Measurements from ENCODE around the gene PTPRK. TPM values are rescaled to one million over a fixed set of nuclear protein-coding genes. Genes with fewer than 3 reads are reported as not detected.

Gene PTPRK
- total and polyA plus RNA-seq, 2 donors (not counting 1 experiment from before 2014, with no cell fraction given) = 16.2 to 18.7 TPM

DNA sequence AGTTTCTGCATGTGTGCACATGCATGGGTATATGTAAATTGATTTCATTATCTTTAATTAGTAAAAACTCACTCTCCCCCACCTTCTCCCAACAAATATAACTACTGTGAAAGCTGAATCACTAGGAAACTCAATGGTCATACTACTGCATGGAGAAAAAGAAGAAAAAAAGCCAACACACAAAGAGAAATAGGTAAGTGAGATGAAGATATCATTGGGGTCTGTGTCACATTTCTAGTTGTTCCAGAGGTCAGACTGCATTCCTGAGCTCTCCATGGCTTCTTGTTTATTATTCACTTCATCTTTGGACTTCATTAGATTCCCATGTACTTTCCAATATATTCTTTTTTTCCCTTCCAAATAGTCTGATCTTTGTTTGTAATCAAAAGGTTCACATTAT lies 98.2 kb downstream of the PTPRK start:
- POLR2A ChIA-PET = no interaction called here
- Mint-ChIP-seq H3K4me1 (no peaks in the 10 kb centered on the region), H3K27ac (no peak overlapping the region), H3K4me3 (no peak overlapping the region), H3K9me3 (ENCODE audit: insufficient read depth) (no peaks in the 10 kb centered on the region), H3K27me3 (no peaks in the 10 kb centered on the region)
- no peak for DNase-seq
- no peak for ATAC-seq (ENCODE audit: low read depth)
- Histone ChIP-seq H3K79me2 (ENCODE audit: control insufficient read depth, insufficient read depth, low read length) (no peaks in the 10 kb centered on the region), H3K9me3 (ENCODE audit: control extremely low read depth in 1 of 3, control insufficient read depth in 2 of 3, insufficient read depth in 1 of 3, low read length in 2 of 3) (peaks cover 0 to 4% (median 0%) of the 10 kb centered on the region in 3 donors), H3K27me3 (replicated peaks in 1 of 4; ENCODE audit: control extremely low read depth in 1 of 4, control insufficient read depth in 3 of 4, insufficient read depth in 4 of 4, low read length in 3 of 4) (no peaks in the 10 kb centered on the region), H3K4me2 (replicated peaks; ENCODE audit: low read depth, low read length, poor library complexity, severe bottlenecking) (no peak overlapping the region), H4K20me1 (ENCODE audit: control insufficient read depth, insufficient read depth, low read length, poor library complexity, severe bottlenecking) (no peaks in the 10 kb centered on the region), H2AFZ (ENCODE audit: insufficient read depth, low read depth, low read length, poor library complexity, severe bottlenecking) (no peak overlapping the region), H3K36me3 (replicated peaks in 1 of 2; ENCODE audit: control extremely low read depth in 1 of 2, control insufficient read depth in 1 of 2, extremely low read depth in 1 of 2, insufficient read depth in 2 of 2, low read length in 1 of 2) (no peaks in the 10 kb centered on the region), H3K9ac (ENCODE audit: low read length) (no peak overlapping the region), H3K27ac (ENCODE audit: low read length in 2 of 2) (no peak overlapping the region), H3K4me1 (ENCODE audit: control insufficient read depth in 2 of 2, insufficient read depth in 2 of 2, low read length in 2 of 2) (no peaks in the 10 kb centered on the region), H3K4me3 (ENCODE audit: control extremely low read depth in 1 of 5, extremely low read depth in 1 of 5, insufficient read depth in 1 of 5, low read depth in 2 of 5, low read length in 4 of 5) (no peak overlapping the region)
- no peak for TF ChIP-seq EZH2 (IDR thresholded peaks at IDR 0.05; ENCODE audit: borderline replicate concordance, insufficient read depth, low read depth, low read length, poor library complexity, severe bottlenecking)
- TF ChIP-seq, protein P1, sequence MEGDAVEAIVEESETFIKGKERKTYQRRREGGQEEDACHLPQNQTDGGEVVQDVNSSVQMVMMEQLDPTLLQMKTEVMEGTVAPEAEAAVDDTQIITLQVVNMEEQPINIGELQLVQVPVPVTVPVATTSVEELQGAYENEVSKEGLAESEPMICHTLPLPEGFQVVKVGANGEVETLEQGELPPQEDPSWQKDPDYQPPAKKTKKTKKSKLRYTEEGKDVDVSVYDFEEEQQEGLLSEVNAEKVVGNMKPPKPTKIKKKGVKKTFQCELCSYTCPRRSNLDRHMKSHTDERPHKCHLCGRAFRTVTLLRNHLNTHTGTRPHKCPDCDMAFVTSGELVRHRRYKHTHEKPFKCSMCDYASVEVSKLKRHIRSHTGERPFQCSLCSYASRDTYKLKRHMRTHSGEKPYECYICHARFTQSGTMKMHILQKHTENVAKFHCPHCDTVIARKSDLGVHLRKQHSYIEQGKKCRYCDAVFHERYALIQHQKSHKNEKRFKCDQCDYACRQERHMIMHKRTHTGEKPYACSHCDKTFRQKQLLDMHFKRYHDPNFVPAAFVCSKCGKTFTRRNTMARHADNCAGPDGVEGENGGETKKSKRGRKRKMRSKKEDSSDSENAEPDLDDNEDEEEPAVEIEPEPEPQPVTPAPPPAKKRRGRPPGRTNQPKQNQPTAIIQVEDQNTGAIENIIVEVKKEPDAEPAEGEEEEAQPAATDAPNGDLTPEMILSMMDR (IDR thresholded peaks at IDR 0.05) = no peak
- intact Hi-C loops (cut with micrococcal nuclease) = no loop called here
- CTCF ChIA-PET = no interaction called here

DNA sequence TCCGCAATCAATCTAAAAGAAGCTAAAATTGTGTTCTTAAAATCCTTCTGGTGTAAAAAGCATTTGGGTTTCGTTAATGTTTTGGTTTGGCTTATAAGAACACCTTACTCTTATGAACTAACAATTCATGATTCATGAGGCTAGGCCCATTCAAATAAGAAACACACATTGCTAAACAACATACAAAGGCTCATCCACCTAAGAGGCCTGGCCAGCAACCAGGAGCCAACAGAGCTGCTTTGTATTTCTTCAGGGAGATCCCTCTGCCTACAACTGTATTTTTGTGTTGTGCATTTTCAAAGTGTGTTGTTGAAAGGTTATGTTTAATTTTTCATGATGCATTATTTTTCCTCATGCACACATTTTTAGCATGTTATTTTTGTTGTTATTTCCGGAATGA lies 98.6 kb downstream of the PTPRK start:
- no peaks in the 10 kb centered on the region for H3K4me1 Mint-ChIP-seq
- H3K27me3 ChIP-seq (replicated peaks in 1 of 4; ENCODE audit: control extremely low read depth in 1 of 4, control insufficient read depth in 3 of 4, insufficient read depth in 4 of 4, low read length in 3 of 4) = no peaks in the 10 kb centered on the region
- H3K27ac ChIP-seq (ENCODE audit: low read length in 2 of 2) = no peak overlapping the region
- no peak overlapping the region for H3K4me2 ChIP-seq (replicated peaks; ENCODE audit: low read depth, low read length, poor library complexity, severe bottlenecking)
- no peaks in the 10 kb centered on the region for H3K4me1 ChIP-seq (ENCODE audit: control insufficient read depth in 2 of 2, insufficient read depth in 2 of 2, low read length in 2 of 2)
- no peaks in the 10 kb centered on the region for H3K27me3 Mint-ChIP-seq
- H3K9me3 Mint-ChIP-seq (ENCODE audit: insufficient read depth) = no peaks in the 10 kb centered on the region
- no peak for ATAC-seq (ENCODE audit: low read depth)
- WGBS (ENCODE audit: insufficient coverage) = no CpG with 5 or more reads among the region's 3 CpGs
- no peak overlapping the region for H3K4me3 ChIP-seq (ENCODE audit: control extremely low read depth in 1 of 5, extremely low read depth in 1 of 5, insufficient read depth in 1 of 5, low read depth in 2 of 5, low read length in 4 of 5)
- TF ChIP-seq EZH2 (IDR thresholded peaks at IDR 0.05; ENCODE audit: borderline replicate concordance, insufficient read depth, low read depth, low read length, poor library complexity, severe bottlenecking) = no peak
- TF ChIP-seq, protein P1 (IDR thresholded peaks at IDR 0.05) = no peak
- peaks cover 0 to 4% (median 0%) of the 10 kb centered on the region in 3 donors for H3K9me3 ChIP-seq (ENCODE audit: control extremely low read depth in 1 of 3, control insufficient read depth in 2 of 3, insufficient read depth in 1 of 3, low read length in 2 of 3)
- no peaks in the 10 kb centered on the region for H3K36me3 ChIP-seq (replicated peaks in 1 of 2; ENCODE audit: control extremely low read depth in 1 of 2, control insufficient read depth in 1 of 2, extremely low read depth in 1 of 2, insufficient read depth in 2 of 2, low read length in 1 of 2)
- no peak overlapping the region for H3K4me3 Mint-ChIP-seq
- H2AFZ ChIP-seq (ENCODE audit: insufficient read depth, low read depth, low read length, poor library complexity, severe bottlenecking) = no peak overlapping the region
- H4K20me1 ChIP-seq (ENCODE audit: control insufficient read depth, insufficient read depth, low read length, poor library complexity, severe bottlenecking) = no peaks in the 10 kb centered on the region
- no peak for DNase-seq
- H3K9ac ChIP-seq (ENCODE audit: low read length) = no peak overlapping the region
- H3K79me2 ChIP-seq (ENCODE audit: control insufficient read depth, insufficient read depth, low read length) = no peaks in the 10 kb centered on the region
- H3K27ac Mint-ChIP-seq = no peak overlapping the region
- intact Hi-C loops (cut with micrococcal nuclease) = no loop called here
- POLR2A ChIA-PET = no interaction called here
- CTCF ChIA-PET = no interaction called here
